DMS 273 (cell line): Measurements from ENCODE around the gene ADRA2A.

Experiments
- DNase-seq: peaks from one replicate; lab custom pipeline; 2025; ENCODE audit not compliant: unreplicated experiment; lab: John Stamatoyannopoulos, UW

Gene ADRA2A

GRCh38 chr10:111130471-111130870 is 53.6 kb downstream of the ADRA2A start:
- no peak for DNase-seq
